H1 (cell line): ENCODE data around the gene MFAP5. TPM values are rescaled to one million over a fixed set of nuclear protein-coding genes. Genes with fewer than 3 reads are reported as not detected.

Source experiments
- CTCF ChIA-PET: fragments of 300-600 bp; sonication (Branson Sonifier 250); formaldehyde crosslinking; loops from one replicate; lab custom pipeline; 2021; ENCODE audit not compliant: partially characterized antibody; lab: Charles Lee
- POLR2A ChIA-PET: fragments of 300-600 bp; sonication (Branson Sonifier 250); formaldehyde crosslinking; loops from one replicate; lab custom pipeline; 2021; ENCODE audit warnings: inconsistent platforms; ENCODE audit not compliant: partially characterized antibody; lab: Charles Lee
- DNase-seq, 2 experiments: peaks; one replicate each; pipeline versions ENCODE4 v3.0.0 to v3.0.0-alpha.2; 2010 to 2022; ENCODE audit warnings: low spot score in 2 of 2, low read depth in 1 of 2, mixed read lengths in 1 of 2
- FAIRE-seq: peaks from 2 replicates; lab custom pipeline; 2011; peaks lifted over from hg19 to GRCh38; lab: Jason Lieb, UNC
- H2AFZ ChIP-seq: 2 replicates; pipeline ENCODE4 v1.8.1; 2012; ENCODE audit warnings: low read length, inconsistent platforms
- H2AK5ac ChIP-seq: 2 replicates; pipeline ENCODE4 v1.6.1; 2013; ENCODE audit warnings: low read depth, low read length
- H2BK120ac ChIP-seq: replicated peaks from 2 replicates; pipeline ENCODE3; 2013; ENCODE audit warnings: low read depth, low read length, inconsistent platforms
- H2BK12ac ChIP-seq: 2 replicates; pipeline ENCODE4 v1.6.1; 2013; ENCODE audit warnings: low read depth, low read length
- H2BK15ac ChIP-seq: 2 replicates; pipeline ENCODE4 v1.6.1; 2013; ENCODE audit warnings: low read length
- H2BK20ac ChIP-seq: 2 replicates; pipeline ENCODE4 v1.6.1; 2013; ENCODE audit warnings: low read length
- H2BK5ac ChIP-seq: 2 replicates; pipeline ENCODE4 v1.6.1; 2013; ENCODE audit warnings: low read depth, low read length
- H3K14ac ChIP-seq: 2 replicates; pipeline ENCODE4 v1.6.1; 2013; ENCODE audit warnings: inconsistent platforms; ENCODE audit not compliant: insufficient read length
- H3K18ac ChIP-seq: 2 replicates; pipeline ENCODE4 v1.6.1; 2013; ENCODE audit warnings: low read length; ENCODE audit errors: extremely low read depth
- H3K23ac ChIP-seq: 2 replicates; pipeline ENCODE4 v1.6.1; 2013; ENCODE audit warnings: inconsistent platforms; ENCODE audit not compliant: insufficient read length
- H3K23me2 ChIP-seq: 2 replicates; pipeline ENCODE4 v1.6.1; 2013; ENCODE audit warnings: low read depth, low read length
- H3K27ac ChIP-seq: 2 replicates; pipeline ENCODE4 v1.6.1; 2011; ENCODE audit warnings: low read depth, low read length, inconsistent platforms
- H3K27me3 ChIP-seq, 4 experiments: replicated peaks in 1 of 4; 1 replicate in 1 of 4; 2 replicates in 3 of 4; pipeline versions ENCODE4 v1.6.1 to v1.8.1; 2011 to 2013; ENCODE audit warnings: low read length in 3 of 4, mild to moderate bottlenecking in 3 of 4, inconsistent platforms in 2 of 4, mixed read lengths in 2 of 4, moderate library complexity in 1 of 4; ENCODE audit not compliant: control insufficient read depth in 3 of 4, insufficient read depth in 3 of 4; ENCODE audit errors: extremely low read depth in 1 of 4
- H3K36me3 ChIP-seq, 4 experiments: 2 replicates each; pipeline versions ENCODE4 v1.6.1 to v1.8.1; 2011 to 2013; ENCODE audit warnings: mild to moderate bottlenecking in 4 of 4, low read length in 3 of 4, moderate library complexity in 2 of 4, control low read depth in 1 of 4, inconsistent platforms in 1 of 4; ENCODE audit not compliant: insufficient read depth in 4 of 4, control insufficient read depth in 2 of 4
- H3K4ac ChIP-seq: replicated peaks from 2 replicates; pipeline ENCODE3; 2013; ENCODE audit warnings: low read length, low read depth, mixed read lengths, inconsistent platforms; ENCODE audit not compliant: insufficient read length
- H3K4me1 ChIP-seq, 4 experiments: replicated peaks in 1 of 4; 1 replicate in 1 of 4; 2 replicates in 3 of 4; pipeline versions ENCODE4 v1.6.1 to v1.8.1; 2011 to 2013; ENCODE audit warnings: low read length in 3 of 4, inconsistent platforms in 2 of 4, mixed read lengths in 1 of 4; ENCODE audit not compliant: insufficient read depth in 4 of 4, control insufficient read depth in 3 of 4
- H3K4me2 ChIP-seq, 2 experiments: 2 replicates each; pipeline versions ENCODE4 v1.6.1 to v1.8.1; 2011 to 2013; ENCODE audit warnings: low read depth in 2 of 2, low read length in 2 of 2, control low read depth in 1 of 2, inconsistent platforms in 1 of 2, mild to moderate bottlenecking in 1 of 2; ENCODE audit not compliant: insufficient read depth in 1 of 2
- H3K4me3 ChIP-seq, 4 experiments: fragments of 200-600, 300-600 bp in 1 of 4; sonication (generic), shearing (Covaris generic), sonication (Bioruptor Twin) in 1 of 4; 2 replicates each; pipeline versions ENCODE4 v1.5.1 to v1.8.1; 2011 to 2016; ENCODE audit warnings: low read length in 4 of 4, low read depth in 3 of 4, control low read depth in 2 of 4, inconsistent platforms in 2 of 4, mild to moderate bottlenecking in 2 of 4, mixed read lengths in 1 of 4, moderate library complexity in 1 of 4; ENCODE audit not compliant: insufficient read depth in 2 of 4; ENCODE audit errors: extremely low read depth in 1 of 4
- H3K56ac ChIP-seq: replicated peaks from 2 replicates; pipeline ENCODE3; 2013; ENCODE audit warnings: low read depth, mild to moderate bottlenecking, mixed read lengths, low read length, inconsistent platforms; ENCODE audit not compliant: insufficient read length
- H3K79me1 ChIP-seq: 2 replicates; pipeline ENCODE4 v1.6.1; 2013; ENCODE audit warnings: low read depth, low read length, control low read depth
- H3K79me2 ChIP-seq, 2 experiments: 2 replicates each; pipeline versions ENCODE4 v1.6.1 to v1.8.1; 2012 to 2013; ENCODE audit warnings: low read length in 2 of 2, mild to moderate bottlenecking in 2 of 2, inconsistent platforms in 1 of 2; ENCODE audit not compliant: insufficient read depth in 2 of 2, control insufficient read depth in 1 of 2
- H3K9ac ChIP-seq, 4 experiments: replicated peaks in 1 of 4; 1 replicate in 1 of 4; 2 replicates in 3 of 4; pipeline versions ENCODE4 v1.6.1 to v1.8.1; 2011 to 2013; ENCODE audit warnings: low read depth in 3 of 4, low read length in 3 of 4, control low read depth in 2 of 4, mild to moderate bottlenecking in 2 of 4, moderate library complexity in 2 of 4, inconsistent platforms in 1 of 4; ENCODE audit errors: extremely low read depth in 1 of 4
- H3K9me3 ChIP-seq, 2 experiments: 2 replicates each; pipeline versions ENCODE4 v1.6.1 to v1.8.1; 2012 to 2013; ENCODE audit warnings: mild to moderate bottlenecking in 2 of 2, moderate library complexity in 2 of 2, control low read depth in 1 of 2, inconsistent platforms in 1 of 2, low read depth in 1 of 2, low read length in 1 of 2, mixed read lengths in 1 of 2; ENCODE audit not compliant: insufficient read depth in 2 of 2
- H4K20me1 ChIP-seq, 2 experiments: replicated peaks in 1 of 2; 2 replicates each; pipeline versions ENCODE3 to v1.8.1; 2011 to 2013; ENCODE audit warnings: inconsistent platforms in 2 of 2, low read length in 2 of 2, mild to moderate bottlenecking in 1 of 2; ENCODE audit not compliant: insufficient read depth in 2 of 2, control insufficient read depth in 1 of 2
- H4K5ac ChIP-seq: 2 replicates; pipeline ENCODE4 v1.6.1; 2013; ENCODE audit warnings: low read length, low read depth, mixed read lengths, inconsistent platforms; ENCODE audit not compliant: insufficient read length
- H4K8ac ChIP-seq: 2 replicates; pipeline ENCODE4 v1.8.0; 2013; ENCODE audit warnings: mild to moderate bottlenecking, moderate library complexity, low read length, inconsistent platforms; ENCODE audit not compliant: insufficient read depth; ENCODE audit errors: extremely low read depth
- H4K91ac ChIP-seq: replicated peaks from 2 replicates; pipeline ENCODE3; 2013; ENCODE audit warnings: low read length, mixed read lengths, inconsistent platforms; ENCODE audit not compliant: insufficient read length
- WGBS, 2 experiments: shearing (Covaris generic) in 1 of 2; methylation state at CpG; one replicate each; pipeline versions ENCODE4 v1.1.6 to v1.1.7; 2013 to 2015; ENCODE audit warnings: low lambda C conversion rate in 2 of 2, mixed read lengths in 2 of 2, inconsistent platforms in 1 of 2, low coverage in 1 of 2, missing lambda C conversion rate in 1 of 2; ENCODE audit not compliant: insufficient replicate concordance in 2 of 2, insufficient coverage in 1 of 2, insufficient read length in 1 of 2; ENCODE audit errors: extremely low coverage in 1 of 2, missing lambda C conversion rate in 1 of 2; 5-methylcytosine and 5-hydroxymethylcytosine counted together
- polyA plus RNA-seq, 7 experiments: library from polyadenylated mRNA; depleted of rRNA in 3 of 7; stranded (reverse) in 5 of 7; unstranded in 2 of 7; fragments of >200 nt in 5 of 7; fragments of 200-250 nt in 2 of 7; gene quantifications; 1 replicate in 5 of 7; 2 replicates in 1 of 7; 4 replicates in 1 of 7; pipeline versions ENCODE4 v1.2.1 to v1.2.3, GENCODE V29; 2011 to 2013; ENCODE audit warnings: missing spikeins in 2 of 7, mixed read lengths in 2 of 7
- total RNA-seq: library from RNA; stranded (reverse); fragmentation: NEBNext Ultra II Directional; extraction: Animal tissue kit (Norgen Biotek cat#: 25700); gene quantifications from 2 replicates; pipeline ENCODE4 v1.2.1, GENCODE V29; 2021

MFAP5 gene
- total and polyA plus RNA-seq, 2 of the 8 experiments (the other 6 are each of a cell fraction or from before 2014, with no cell fraction given) = 0.60 to 0.86 TPM

GRCh38 chr12:8615206-8615605 lies 47.4 kb downstream of the MFAP5 start:
- WGBS, 2 experiments = 82% methylated on average over 6 of the region's 6 CpGs; no CpG with 5 or more reads in 1 of the 2 experiments
- Histone ChIP-seq H3K9ac (no peak overlapping the region), H3K36me3 (no peaks in the 10 kb centered on the region), H4K5ac (no peak overlapping the region), H3K4ac (no peak overlapping the region), H3K27me3 (no peaks in the 10 kb centered on the region), H3K27ac (no peak overlapping the region), H2BK12ac (no peak overlapping the region), H3K4me1 (peaks cover 0 to 3% (median 0%) of the 10 kb centered on the region in 4 experiments; a peak in 2 of 7 replicates), H3K23ac (no peak overlapping the region), H2BK5ac (no peak overlapping the region), H4K8ac (no peak overlapping the region), H2AK5ac (no peak overlapping the region), H3K9me3 (no peaks in the 10 kb centered on the region), H3K23me2 (no peaks in the 10 kb centered on the region; the same call in 1 of the 2 replicates), H3K18ac (no peak overlapping the region), H2AFZ (no peak overlapping the region), H2BK15ac (no peak overlapping the region), H3K4me3 (no peak overlapping the region), H2BK120ac (no peak overlapping the region), H2BK20ac (no peak overlapping the region), H3K79me2 (no peaks in the 10 kb centered on the region), H4K20me1 (no peaks in the 10 kb centered on the region), H3K79me1 (no peaks in the 10 kb centered on the region), H4K91ac (no peak overlapping the region), H3K4me2 (no peak overlapping the region), H3K56ac (no peak overlapping the region), H3K14ac (no peak overlapping the region)
- POLR2A ChIA-PET = no interaction called here
- FAIRE-seq (no peak), DNase-seq (no peak)
- CTCF ChIA-PET = interaction anchor here (1.0 to 1.5 kb wide), 3 partner anchors 24 to 276 kb away, joined by 3 read pairs; no protein-coding TSS in a partner anchor
